Left ventricle myocardium inferior (tissue), 1 donor: Measurements from ENCODE around the gene PTPRJ. TPM values are rescaled to one million over a fixed set of nuclear protein-coding genes. Genes with fewer than 3 reads are reported as not detected.

Experiments used
- DNase-seq: peaks from one replicate; pipeline ENCODE4 v3.0.0-alpha.2; 2020
- H3K27ac ChIP-seq: fragments of 200-600 bp; replicated peaks from 2 replicates; pipeline ENCODE4 v1.8.0; 2021
- H3K27me3 ChIP-seq: fragments of 200-600 bp; 2 replicates; pipeline ENCODE4 v1.8.0; 2021; ENCODE audit warnings: low read depth
- H3K36me3 ChIP-seq: fragments of 200-600 bp; 2 replicates; pipeline ENCODE4 v1.8.0; 2021
- H3K4me1 ChIP-seq: fragments of 200-600 bp; 2 replicates; pipeline ENCODE4 v1.8.0; 2021
- H3K4me3 ChIP-seq: fragments of 200-600 bp; 2 replicates; pipeline ENCODE4 v1.8.0; 2021; ENCODE audit warnings: mild to moderate bottlenecking, moderate library complexity
- H3K9me3 ChIP-seq: fragments of 200-600 bp; replicated peaks from 2 replicates; pipeline ENCODE4 v1.8.0; 2021
- intact Hi-C: fragments of 100-400 bp; cut with micrococcal nuclease; formaldehyde crosslinking; loops from one replicate; pipeline ENCODE4 v1.11.0; 2022
- total RNA-seq: library from RNA; stranded (reverse); fragmentation: NEBNext Ultra II Directional; extraction: Animal tissue kit (Norgen Biotek cat#: 25700); gene quantifications from one replicate; pipeline ENCODE4 v1.2.1, GENCODE V29; 2021
- TF ChIP-seq, protein P1 (sequence below): fragments of 200-600 bp; IDR thresholded peaks from 2 replicates; pipeline ENCODE4 v1.8.0; 2021; ENCODE audit warnings: antibody characterized with exemption, mild to moderate bottlenecking, borderline replicate concordance
- donor health status: DM: no; HTN: yes; CAD: no; lungs with severe emphysema.

Gene PTPRJ
- total RNA-seq, 1 donor from 2014 or later = 6.8 TPM

DNA sequence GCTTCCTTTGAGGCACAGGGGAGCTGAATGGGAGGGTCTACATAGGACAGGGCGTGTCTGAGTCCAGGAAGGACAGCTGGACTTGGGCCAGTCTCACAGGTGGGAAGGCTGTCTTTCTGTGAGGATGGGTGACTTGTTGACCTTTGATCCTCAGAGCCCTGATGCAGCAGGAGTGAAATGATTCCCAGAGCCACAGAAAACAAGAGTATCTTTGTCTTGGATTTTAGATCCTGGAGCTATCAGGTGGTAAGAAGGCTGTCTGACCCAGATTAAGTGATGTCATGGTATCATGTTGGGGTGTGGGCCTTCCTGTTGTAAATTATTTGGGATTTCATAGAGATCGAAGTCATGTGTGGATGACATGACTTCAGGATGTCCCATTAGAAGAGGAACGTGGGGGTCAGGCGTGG, 15.0 kb downstream of the PTPRJ start:
- no peak for DNase-seq
- Histone ChIP-seq H3K9me3 (no peaks in the 10 kb centered on the region), H3K4me3 (no peak overlapping the region), H3K27me3 (no peaks in the 10 kb centered on the region), H3K4me1 (peaks cover 29% of the 10 kb centered on the region), H3K36me3 (no peaks in the 10 kb centered on the region), H3K27ac (no peak overlapping the region)
- intact Hi-C loops = no loop called here
- TF ChIP-seq, protein P1, sequence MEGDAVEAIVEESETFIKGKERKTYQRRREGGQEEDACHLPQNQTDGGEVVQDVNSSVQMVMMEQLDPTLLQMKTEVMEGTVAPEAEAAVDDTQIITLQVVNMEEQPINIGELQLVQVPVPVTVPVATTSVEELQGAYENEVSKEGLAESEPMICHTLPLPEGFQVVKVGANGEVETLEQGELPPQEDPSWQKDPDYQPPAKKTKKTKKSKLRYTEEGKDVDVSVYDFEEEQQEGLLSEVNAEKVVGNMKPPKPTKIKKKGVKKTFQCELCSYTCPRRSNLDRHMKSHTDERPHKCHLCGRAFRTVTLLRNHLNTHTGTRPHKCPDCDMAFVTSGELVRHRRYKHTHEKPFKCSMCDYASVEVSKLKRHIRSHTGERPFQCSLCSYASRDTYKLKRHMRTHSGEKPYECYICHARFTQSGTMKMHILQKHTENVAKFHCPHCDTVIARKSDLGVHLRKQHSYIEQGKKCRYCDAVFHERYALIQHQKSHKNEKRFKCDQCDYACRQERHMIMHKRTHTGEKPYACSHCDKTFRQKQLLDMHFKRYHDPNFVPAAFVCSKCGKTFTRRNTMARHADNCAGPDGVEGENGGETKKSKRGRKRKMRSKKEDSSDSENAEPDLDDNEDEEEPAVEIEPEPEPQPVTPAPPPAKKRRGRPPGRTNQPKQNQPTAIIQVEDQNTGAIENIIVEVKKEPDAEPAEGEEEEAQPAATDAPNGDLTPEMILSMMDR = no peak

DNA sequence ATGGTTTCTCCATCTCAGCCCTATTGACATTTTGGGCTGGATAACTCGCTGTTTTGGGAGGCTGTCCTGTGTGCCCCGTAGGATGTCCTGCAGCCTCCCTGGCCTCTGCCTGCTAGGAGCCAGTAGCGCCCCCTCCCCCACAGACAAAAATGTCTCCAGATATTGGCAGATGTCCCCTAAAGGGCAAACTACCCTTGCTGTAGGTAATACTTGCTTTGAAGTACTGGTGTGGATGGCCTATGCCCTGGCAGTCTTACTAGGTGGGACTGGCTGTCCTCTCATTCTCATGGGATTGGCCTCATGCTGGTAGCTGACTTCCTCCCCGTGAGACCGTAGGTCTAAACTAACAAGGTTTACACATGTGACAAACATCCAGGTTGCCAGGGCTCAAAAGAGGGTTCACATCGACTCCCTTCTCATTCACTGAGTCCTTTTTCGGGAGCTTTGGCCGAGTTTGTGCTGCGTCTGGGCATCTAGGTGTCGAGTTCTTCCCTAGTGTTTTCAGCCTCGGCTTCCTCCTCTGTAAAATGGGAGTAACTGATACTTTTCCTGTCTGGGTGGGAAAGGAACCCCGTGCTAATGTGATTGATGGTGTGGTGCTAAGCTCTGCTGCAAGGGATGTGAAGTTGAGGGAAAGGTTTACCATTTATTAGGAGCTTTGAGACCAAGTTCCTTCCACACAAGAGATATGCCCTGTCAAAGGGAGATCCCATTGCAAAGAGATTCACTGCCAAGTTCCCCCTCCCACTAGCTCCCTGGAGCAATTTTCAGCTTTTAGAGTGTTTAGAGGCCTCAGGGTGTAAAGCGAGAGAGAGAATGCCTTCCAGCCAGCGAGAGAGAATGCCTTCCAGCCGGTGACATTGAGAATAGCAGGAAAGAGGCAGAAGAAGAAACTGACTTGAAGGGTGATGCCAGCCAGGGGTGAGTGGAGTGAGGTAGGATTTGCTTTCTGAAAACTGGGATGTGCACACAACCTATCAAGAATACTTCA, 17.0 kb downstream of the PTPRJ start:
- DNase-seq = no peak

DNA sequence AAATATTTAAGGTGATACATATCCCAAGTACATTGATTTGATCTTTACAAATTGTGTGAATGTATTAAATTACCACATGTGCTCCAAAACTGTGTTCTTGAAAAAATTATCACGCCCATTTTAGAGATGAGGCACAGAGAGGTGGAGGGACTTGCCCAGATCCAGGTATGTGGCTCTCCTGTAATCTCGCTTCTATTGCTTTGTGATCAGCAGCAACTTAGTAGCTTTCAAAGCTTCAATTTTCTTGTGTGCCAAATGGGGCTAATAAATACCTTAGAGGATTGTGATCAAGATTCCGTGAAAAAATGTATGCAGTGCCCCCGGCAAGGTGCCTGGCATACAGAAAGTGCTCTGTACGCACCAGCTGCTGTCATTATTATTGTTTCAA, 18.0 kb downstream of the PTPRJ start:
- DNase-seq = no peak
- no peak overlapping the region for H3K27ac ChIP-seq
- TF ChIP-seq, protein P1 = no peak
- H3K4me1 ChIP-seq = peaks cover 25% of the 10 kb centered on the region
- H3K36me3 ChIP-seq = no peaks in the 10 kb centered on the region
- intact Hi-C loops = no loop called here
- no peaks in the 10 kb centered on the region for H3K27me3 ChIP-seq
- no peaks in the 10 kb centered on the region for H3K9me3 ChIP-seq
- no peak overlapping the region for H3K4me3 ChIP-seq

More for the DNA sequence above, 17.0 kb downstream of the PTPRJ start:
- intact Hi-C loops = no loop called here
- H3K4me1 ChIP-seq = peaks cover 17% of the 10 kb centered on the region
- H3K27me3 ChIP-seq = no peaks in the 10 kb centered on the region
- H3K9me3 ChIP-seq = no peaks in the 10 kb centered on the region
- H3K36me3 ChIP-seq = no peaks in the 10 kb centered on the region
- no peak overlapping the region for H3K27ac ChIP-seq
- H3K4me3 ChIP-seq = no peak overlapping the region
- TF ChIP-seq, protein P1 = no peak

DNA sequence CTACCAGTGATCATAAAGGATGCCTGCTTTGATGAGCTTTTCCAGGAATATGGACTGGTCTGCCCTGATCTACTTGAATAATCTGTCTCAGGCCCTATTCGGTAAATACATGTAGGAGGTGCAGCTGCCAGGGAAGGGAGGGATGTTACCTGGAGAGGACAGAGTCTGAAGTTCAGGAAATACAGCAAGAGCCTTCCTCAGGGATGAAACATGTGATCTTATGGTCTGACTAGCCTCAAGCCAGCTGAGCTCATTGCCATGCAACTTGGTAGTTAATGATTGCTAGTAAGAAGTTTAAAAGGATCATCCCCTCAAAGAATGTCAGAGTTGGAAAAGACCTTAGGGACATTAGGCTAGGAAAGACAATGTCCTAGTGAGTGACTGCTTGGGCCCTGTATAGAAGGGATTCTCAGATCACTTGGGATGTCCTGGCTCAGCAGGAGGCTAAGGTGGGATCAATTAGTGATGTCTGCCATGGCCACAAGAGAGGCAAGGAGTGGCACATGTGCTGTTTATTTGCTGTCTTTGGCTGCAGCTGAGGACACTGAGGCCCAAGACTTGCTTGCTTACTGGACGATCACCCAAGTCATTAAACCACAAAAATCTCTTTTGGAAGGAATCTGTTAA, 18.5 kb downstream of the PTPRJ start:
- no peak overlapping the region for H3K4me3 ChIP-seq
- no peaks in the 10 kb centered on the region for H3K36me3 ChIP-seq
- no peaks in the 10 kb centered on the region for H3K27me3 ChIP-seq
- TF ChIP-seq, protein P1 = no peak
- peaks cover 30% of the 10 kb centered on the region for H3K4me1 ChIP-seq
- no peak for DNase-seq
- intact Hi-C loops = no loop called here
- H3K27ac ChIP-seq = no peak overlapping the region
- no peaks in the 10 kb centered on the region for H3K9me3 ChIP-seq

DNA sequence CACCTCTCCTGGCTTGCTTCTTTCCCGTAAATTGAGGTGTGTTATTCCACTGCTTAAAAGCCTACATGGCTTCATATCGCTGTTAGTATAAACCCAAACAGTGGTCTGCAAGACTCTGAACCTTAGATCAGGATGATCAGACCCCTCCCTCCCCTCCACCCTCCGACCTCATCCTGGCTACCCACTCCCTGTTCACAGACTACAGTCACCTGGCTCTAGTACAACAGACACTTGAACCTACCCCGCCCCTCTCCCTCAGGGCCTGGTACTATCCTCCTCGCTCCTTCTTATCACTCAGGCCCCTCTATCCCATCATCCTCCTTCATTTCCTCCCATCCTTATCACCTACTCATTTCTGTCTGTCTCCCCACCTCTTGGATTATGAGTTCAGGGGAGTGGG, 20.1 kb downstream of the PTPRJ start:
- H3K36me3 ChIP-seq = no peaks in the 10 kb centered on the region
- H3K9me3 ChIP-seq = no peaks in the 10 kb centered on the region
- H3K27ac ChIP-seq = no peak overlapping the region
- no peak overlapping the region for H3K4me3 ChIP-seq
- intact Hi-C loops = no loop called here
- TF ChIP-seq, protein P1 = no peak
- H3K4me1 ChIP-seq = peaks cover 46% of the 10 kb centered on the region
- no peak for DNase-seq
- no peaks in the 10 kb centered on the region for H3K27me3 ChIP-seq
